ENCODE results near the gene SLC8B1. TPM values are rescaled to one million over a fixed set of nuclear protein-coding genes. Genes with fewer than 3 reads are reported as not detected.

The SLC8B1 gene
- total RNA-seq, 1 donor: 19.5 TPM

- peak overlapping the region; percentile 45 for H3K4me3 ChIP-seq (ENCODE audit: insufficient read depth, low read length)
- no peaks in the 10 kb centered on the region for H3K9me3 ChIP-seq (ENCODE audit: low read depth, low read length)
- peak overlapping the region; percentile 66 for H3K4me2 ChIP-seq (ENCODE audit: insufficient read depth, low read length)
Observed at GRCh38 chr12:113299619-113300237, 35.2 kb downstream of the SLC8B1 start.

GRCh38 chr12:113298861-113299545 lies 35.9 kb downstream of the SLC8B1 start:
- Histone ChIP-seq H3K36me3 (ENCODE audit: insufficient read depth, low read length) (peaks cover 9% of the 10 kb centered on the region), H3K27me3 (ENCODE audit: insufficient read depth, low read length) (no peaks in the 10 kb centered on the region), H4K20me1 (ENCODE audit: insufficient read depth, low read length) (no peaks in the 10 kb centered on the region), H3K9me3 (ENCODE audit: low read depth, low read length) (no peaks in the 10 kb centered on the region), H3K79me2 (ENCODE audit: insufficient read depth, low read length) (no peaks in the 10 kb centered on the region), H3K4me2 (ENCODE audit: insufficient read depth, low read length) (peak overlapping the region; percentile 66), H3K27ac (ENCODE audit: low read depth, low read length) (peak overlapping the region; percentile 70), H2AFZ (ENCODE audit: low read length) (peak overlapping the region; percentile 93), H3K4me1 (ENCODE audit: insufficient read depth, low read length) (peaks cover 14% of the 10 kb centered on the region), H3K4me3 (ENCODE audit: insufficient read depth, low read length) (peak overlapping the region; percentile 45)
- no peak for TF ChIP-seq CTCF (IDR thresholded peaks at IDR 0.05; ENCODE audit: extremely low read depth, low read depth, low read length)
- DNase-seq (ENCODE audit: insufficient read length, low spot score, missing footprints): peak; percentile 67

More at GRCh38 chr12:113299619-113300237, 35.2 kb downstream of the SLC8B1 start:
- Histone ChIP-seq H2AFZ (ENCODE audit: low read length) (peak overlapping the region; percentile 93), H3K4me1 (ENCODE audit: insufficient read depth, low read length) (peaks cover 14% of the 10 kb centered on the region), H3K27me3 (ENCODE audit: insufficient read depth, low read length) (no peaks in the 10 kb centered on the region), H4K20me1 (ENCODE audit: insufficient read depth, low read length) (no peaks in the 10 kb centered on the region), H3K36me3 (ENCODE audit: insufficient read depth, low read length) (peaks cover 7% of the 10 kb centered on the region), H3K79me2 (ENCODE audit: insufficient read depth, low read length) (no peaks in the 10 kb centered on the region), H3K27ac (ENCODE audit: low read depth, low read length) (peak overlapping the region; percentile 70)
- peak; percentile 99 for DNase-seq (ENCODE audit: insufficient read length, low spot score, missing footprints)
- no peak for TF ChIP-seq CTCF (IDR thresholded peaks at IDR 0.05; ENCODE audit: extremely low read depth, low read depth, low read length)

GRCh38 chr12:113298472-113298817 lies 36.5 kb downstream of the SLC8B1 start:
- Histone ChIP-seq H3K27ac (ENCODE audit: low read depth, low read length) (no peak overlapping the region), H3K27me3 (ENCODE audit: insufficient read depth, low read length) (no peaks in the 10 kb centered on the region), H3K4me3 (ENCODE audit: insufficient read depth, low read length) (no peak overlapping the region), H3K4me2 (ENCODE audit: insufficient read depth, low read length) (no peak overlapping the region), H3K4me1 (ENCODE audit: insufficient read depth, low read length) (peaks cover 14% of the 10 kb centered on the region), H2AFZ (ENCODE audit: low read length) (no peak overlapping the region), H3K36me3 (ENCODE audit: insufficient read depth, low read length) (peaks cover 9% of the 10 kb centered on the region), H3K79me2 (ENCODE audit: insufficient read depth, low read length) (no peaks in the 10 kb centered on the region), H4K20me1 (ENCODE audit: insufficient read depth, low read length) (no peaks in the 10 kb centered on the region), H3K9me3 (ENCODE audit: low read depth, low read length) (no peaks in the 10 kb centered on the region)
- no peak for TF ChIP-seq CTCF (IDR thresholded peaks at IDR 0.05; ENCODE audit: extremely low read depth, low read depth, low read length)
- peak; percentile 58 for DNase-seq (ENCODE audit: insufficient read length, low spot score, missing footprints)
